ENCODE measurements around the gene SLC25A13. TPM values are rescaled to one million over a fixed set of nuclear protein-coding genes. Genes with fewer than 3 reads are reported as not detected.

SLC25A13 gene
- total RNA-seq, 1 experiment from 2014 or later, result 22.2 TPM

GRCh38 chr7:96173781-96174180, 148.1 kb downstream of the SLC25A13 start:
- no peak for DNase-seq (ENCODE audit: low read depth)

- DNase-seq (ENCODE audit: low read depth), result no peak
These were observed 152.5 kb downstream of the SLC25A13 start for GRCh38 chr7:96169439-96169838.

GRCh38 chr7:96167424-96167823, 154.5 kb downstream of the SLC25A13 start:
- DNase-seq (ENCODE audit: low read depth), result no peak

- DNase-seq (ENCODE audit: low read depth), result no peak
These were observed 160.0 kb downstream of the SLC25A13 start for GRCh38 chr7:96161897-96162296.

- no peak for DNase-seq (ENCODE audit: low read depth)
These were observed 164.0 kb downstream of the SLC25A13 start for GRCh38 chr7:96157856-96158255.

GRCh38 chr7:96154506-96154905, 167.4 kb downstream of the SLC25A13 start:
- DNase-seq (ENCODE audit: low read depth), result peak; percentile 67

GRCh38 chr7:96152706-96153105, 169.2 kb downstream of the SLC25A13 start:
- DNase-seq (ENCODE audit: low read depth), result no peak

GRCh38 chr7:96151889-96152288, 170.0 kb downstream of the SLC25A13 start:
- DNase-seq (ENCODE audit: low read depth), result no peak

- DNase-seq (ENCODE audit: low read depth), result peak; percentile 40
These were observed 177.7 kb downstream of the SLC25A13 start for GRCh38 chr7:96144260-96144526.

GRCh38 chr7:96143495-96144259, 178.2 kb downstream of the SLC25A13 start:
- DNase-seq (ENCODE audit: low read depth), result no peak

GRCh38 chr7:96136600-96137239, 185.2 kb downstream of the SLC25A13 start:
- DNase-seq (ENCODE audit: low read depth), result no peak

GRCh38 chr7:96135241-96135640, 186.7 kb downstream of the SLC25A13 start:
- DNase-seq (ENCODE audit: low read depth), result no peak

GRCh38 chr7:96131525-96131924, 190.4 kb downstream of the SLC25A13 start:
- DNase-seq (ENCODE audit: low read depth), result no peak

- DNase-seq (ENCODE audit: low read depth), result no peak
These were observed 194.2 kb downstream of the SLC25A13 start for GRCh38 chr7:96127746-96128145.

- no peak for DNase-seq (ENCODE audit: low read depth)
These were observed 195.5 kb downstream of the SLC25A13 start for GRCh38 chr7:96126382-96126781.

GRCh38 chr7:96122746-96123145, 199.2 kb downstream of the SLC25A13 start:
- no peak for DNase-seq (ENCODE audit: low read depth)

GRCh38 chr7:96121752-96122151, 200.1 kb downstream of the SLC25A13 start:
- DNase-seq (ENCODE audit: low read depth), result no peak

GRCh38 chr7:96120445-96121225, 201.3 kb downstream of the SLC25A13 start:
- peak; percentile 3 for DNase-seq (ENCODE audit: low read depth)

GRCh38 chr7:96118449-96119001, 203.4 kb downstream of the SLC25A13 start:
- peak; percentile 8 for DNase-seq (ENCODE audit: low read depth)

GRCh38 chr7:96116173-96116572, 205.7 kb downstream of the SLC25A13 start:
- no peak for DNase-seq (ENCODE audit: low read depth)

- no peak for DNase-seq (ENCODE audit: low read depth)
These were observed 207.7 kb downstream of the SLC25A13 start for GRCh38 chr7:96114190-96114589.

- DNase-seq (ENCODE audit: low read depth), result no peak
These were observed 210.5 kb downstream of the SLC25A13 start for GRCh38 chr7:96111405-96111804.
